Stimulated activated CD4-positive, alpha-beta T cell treated with anti-CD3 and anti-CD28 coated beads, TNF-alpha, amount 100 ng/mL, for 1 hour (primary cell): ENCODE measurements around the gene UBE2I.

ENCODE experiments used
- DNase-seq, 3 donors: peaks; one replicate each; pipeline ENCODE4 v3.0.0-alpha.2; 2020; ENCODE audit warnings: low read depth in 3 of 3, low spot score in 1 of 3

UBE2I gene

DNA sequence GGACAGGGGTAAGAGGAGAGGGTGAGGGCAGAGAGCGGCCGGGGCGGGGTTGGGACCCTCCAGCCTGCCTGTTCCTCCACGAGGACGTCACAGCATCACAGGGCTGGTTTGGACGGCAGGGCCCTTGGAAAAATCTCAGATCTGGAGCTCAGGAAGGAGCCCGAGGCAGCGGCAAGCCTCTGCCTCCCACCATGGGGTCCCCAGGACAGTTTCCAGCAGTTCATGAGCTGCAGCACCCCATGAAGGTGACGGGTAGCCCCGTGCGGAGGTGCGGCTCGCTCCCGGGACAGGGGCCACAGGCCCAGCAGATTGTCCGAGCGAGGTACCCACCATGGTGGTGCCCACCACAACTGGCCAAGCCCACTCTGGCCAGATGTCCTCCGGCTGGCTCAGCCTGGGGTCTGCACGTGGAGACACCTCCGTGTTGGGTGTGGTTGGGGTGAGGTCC lies 32.3 kb upstream of the UBE2I start:
- no peak for DNase-seq

DNA sequence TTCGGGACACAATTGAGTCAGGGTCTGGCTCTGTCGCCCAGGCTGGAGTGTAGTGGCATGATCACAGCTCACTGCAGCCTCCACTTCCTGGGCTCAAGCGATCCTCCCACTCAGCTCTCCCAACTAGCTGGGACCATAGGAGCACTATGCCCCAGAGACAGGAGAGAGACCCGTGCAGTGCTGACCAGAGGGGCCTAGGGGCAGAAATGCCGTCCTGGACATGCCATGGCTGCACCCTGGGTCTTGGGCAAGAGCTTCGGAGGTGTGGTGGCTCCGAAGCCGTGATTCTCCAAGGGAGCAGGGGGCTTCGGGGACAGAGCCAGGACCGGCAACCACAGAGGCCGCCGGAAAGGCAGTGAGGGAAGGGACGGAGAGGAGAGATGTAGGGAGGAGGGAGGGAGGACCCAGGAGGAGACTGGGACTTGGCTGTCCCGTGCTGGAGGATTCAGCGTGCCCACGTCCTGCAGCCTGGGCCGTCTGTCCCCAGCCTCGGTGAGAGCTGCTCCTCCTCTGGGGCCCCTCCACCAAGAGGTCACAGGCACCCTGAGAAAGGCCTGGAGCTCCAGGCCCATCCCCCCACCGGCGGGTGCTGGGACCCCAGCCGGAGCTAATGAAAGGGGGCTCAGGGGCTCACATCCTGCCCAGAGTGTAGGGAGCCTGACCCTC lies 31.7 kb upstream of the UBE2I start:
- DNase-seq, result no peak

DNA sequence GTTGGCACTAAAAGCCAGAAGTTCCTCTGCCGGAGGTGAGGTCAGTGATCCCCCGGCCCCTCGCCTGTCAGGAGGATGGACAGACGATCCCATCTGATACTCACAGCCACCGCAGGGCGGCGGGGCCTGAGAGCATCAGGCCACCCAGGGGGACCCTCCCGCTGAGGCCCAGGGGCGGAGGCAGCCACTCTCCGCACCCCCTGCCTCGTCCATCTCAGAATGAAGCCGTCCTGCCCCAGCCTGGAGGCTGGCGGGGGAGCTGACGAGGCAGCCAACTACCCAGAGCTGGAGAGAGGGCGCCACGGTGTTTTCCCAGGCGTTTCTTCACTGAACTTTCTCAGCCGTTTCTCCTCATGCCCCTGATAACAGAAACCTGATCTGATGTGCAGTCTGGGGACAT lies 31.0 kb upstream of the UBE2I start:
- no peak for DNase-seq

DNA sequence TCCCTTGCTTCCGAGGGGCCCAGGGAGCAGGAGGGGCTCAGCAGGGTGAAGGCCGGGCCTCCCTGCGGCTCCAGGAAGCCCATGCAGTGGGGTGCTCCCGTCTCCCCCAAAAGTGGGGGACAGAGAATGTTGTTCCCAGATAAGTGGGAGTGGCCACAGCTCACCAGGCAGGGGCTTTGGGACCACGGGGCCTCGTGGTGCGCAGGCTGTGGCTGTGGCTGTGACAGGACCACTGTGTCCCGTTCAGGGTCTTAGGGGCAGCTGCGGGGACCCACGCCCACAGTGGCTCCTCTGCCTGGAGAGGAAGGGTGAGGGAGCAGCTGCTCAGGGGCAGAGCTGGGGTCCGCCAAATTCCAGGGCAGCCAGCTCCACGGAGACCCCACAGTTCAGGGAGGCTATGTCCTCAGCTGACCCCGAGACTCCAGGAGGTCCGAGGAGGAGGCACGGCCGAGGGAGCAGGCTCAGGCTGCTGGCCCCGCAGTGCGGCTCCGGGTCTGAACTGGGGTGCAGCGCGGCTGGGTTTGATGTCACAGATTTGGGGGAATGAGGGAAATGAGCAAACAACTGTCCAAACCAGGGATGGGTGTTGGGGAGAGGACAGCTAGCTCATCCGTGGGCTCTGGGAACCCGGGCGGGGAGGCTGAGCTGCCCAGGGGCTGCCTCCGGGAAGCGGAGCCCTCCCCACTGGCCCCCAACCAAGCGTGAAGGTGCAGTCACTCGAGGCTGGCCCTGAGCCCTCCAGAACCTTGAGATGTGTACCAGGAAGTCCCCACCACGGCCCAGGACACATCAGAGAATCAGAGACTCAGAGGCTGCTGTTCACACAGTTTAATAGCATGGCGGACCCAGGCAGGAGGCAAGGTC lies 30.1 kb upstream of the UBE2I start:
- no peak for DNase-seq

DNA sequence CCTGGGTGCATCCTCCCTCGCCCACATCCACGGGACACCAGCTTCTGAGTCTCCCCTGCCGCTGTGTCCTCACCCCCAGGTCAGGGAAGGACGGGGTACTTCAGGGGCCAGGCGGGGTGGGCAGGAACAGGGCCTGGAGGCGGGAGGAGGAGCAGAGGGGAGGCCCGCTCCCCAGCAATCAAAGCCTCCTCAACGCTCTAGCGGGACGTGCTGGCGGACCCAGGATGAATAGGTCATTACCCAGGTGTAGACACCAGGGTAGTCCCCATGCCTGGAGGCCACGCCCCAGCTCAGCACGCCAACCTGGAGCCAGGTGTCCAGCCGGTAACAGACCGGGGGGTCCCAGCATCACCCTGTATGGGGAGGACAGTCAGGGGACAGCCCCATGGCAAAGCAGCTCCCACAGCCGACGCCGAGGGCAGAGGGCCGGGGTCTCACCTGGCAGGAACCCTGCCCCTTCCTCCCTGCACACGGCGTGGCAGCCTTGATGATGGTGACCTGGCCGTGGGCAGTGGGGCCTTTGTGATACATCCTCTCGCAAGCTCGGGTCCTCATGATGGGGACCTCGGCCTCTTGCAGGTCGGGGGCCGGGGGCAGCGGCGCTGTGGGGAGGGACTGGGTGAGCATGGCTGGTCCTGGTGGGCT lies 29.4 kb upstream of the UBE2I start:
- DNase-seq, result no peak

DNA sequence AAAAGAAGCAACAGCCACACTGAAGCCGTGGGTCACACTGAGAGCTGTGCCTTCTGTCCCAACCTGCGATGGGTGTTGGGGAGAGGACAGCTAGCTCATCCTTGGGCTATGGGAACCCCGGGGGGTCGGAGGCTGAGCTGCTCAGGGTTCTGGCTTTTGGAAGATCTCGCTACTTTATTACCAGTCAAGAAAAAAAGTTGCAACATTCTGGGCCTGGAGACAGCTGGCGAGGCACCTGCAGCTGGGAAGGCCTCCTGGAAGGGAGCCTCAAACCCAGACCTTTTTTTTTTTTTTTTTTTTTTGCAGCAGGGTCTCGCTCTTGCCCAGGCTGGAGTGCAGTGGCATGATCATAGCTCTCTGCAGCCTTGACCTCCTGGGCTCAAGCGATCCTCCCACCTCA lies 28.7 kb upstream of the UBE2I start:
- DNase-seq, result no peak

DNA sequence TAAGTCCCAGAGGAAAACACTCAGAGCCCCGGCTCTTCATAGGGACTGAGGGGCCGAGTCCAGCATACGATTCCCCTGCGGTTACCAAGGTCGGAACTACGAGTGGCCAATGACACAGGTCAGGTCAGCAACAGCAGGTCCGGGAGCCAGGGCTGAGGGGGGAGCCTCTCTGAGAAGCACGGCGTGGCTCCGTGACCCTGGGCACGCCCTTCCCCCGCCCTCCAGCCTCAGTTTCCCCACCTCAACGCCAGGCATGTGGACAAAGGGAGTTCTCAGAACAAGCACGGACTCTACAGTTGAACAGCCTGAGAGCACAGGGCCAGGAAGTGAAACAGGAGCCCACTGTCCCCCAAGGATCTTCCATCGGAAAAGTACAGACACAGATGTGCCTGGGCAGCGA lies 27.9 kb upstream of the UBE2I start:
- no peak for DNase-seq

DNA sequence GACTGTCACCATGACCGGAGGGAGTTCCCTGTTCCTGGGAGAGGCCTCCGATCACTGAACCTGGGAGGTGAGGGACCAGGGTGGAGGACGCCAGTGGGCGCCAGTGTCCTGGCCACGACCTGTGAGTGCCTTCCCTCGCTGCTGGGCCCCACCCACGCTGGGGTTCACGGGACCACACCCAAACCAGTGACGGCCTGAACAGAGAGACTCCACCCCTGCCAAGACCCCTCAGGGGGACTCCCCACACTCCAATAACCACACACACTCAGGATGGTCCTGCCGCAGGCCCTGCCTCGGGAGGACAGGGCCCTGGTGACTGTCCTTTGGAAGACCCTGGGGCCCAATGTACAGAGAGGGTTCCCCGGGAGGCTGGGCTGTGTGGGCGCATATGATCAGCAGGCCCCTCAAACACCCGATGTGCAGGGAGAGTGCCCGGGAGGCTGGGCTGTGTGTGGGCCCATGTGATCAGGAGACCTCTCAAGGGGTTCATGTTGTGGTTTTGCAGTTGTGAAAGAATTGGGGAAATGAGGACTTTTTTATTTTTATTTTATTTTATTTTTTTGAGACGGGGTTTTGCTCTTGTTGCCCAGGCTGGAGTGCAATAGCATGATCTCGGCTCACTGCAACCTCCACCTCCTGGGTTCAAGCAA lies 27.0 kb upstream of the UBE2I start:
- DNase-seq, result no peak

DNA sequence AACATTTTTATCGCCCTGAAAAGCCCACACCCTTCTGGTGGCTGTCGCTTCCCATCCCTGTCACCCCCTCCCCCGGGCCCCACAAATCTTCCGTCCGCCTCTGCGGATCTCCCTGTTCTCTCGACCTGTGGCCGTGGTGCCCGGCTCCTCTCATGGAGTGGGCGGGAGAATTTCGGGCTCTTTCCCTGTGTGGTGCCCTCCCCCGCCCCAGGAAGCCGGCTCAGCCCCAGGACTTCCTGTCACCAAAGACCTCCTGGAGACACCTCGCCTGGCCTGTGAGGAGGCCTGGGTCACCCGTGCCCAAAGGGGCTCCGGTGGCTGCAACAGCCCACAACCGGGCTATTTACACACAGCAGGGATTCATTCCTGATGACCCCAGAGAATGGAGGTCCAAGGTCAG lies 26.1 kb upstream of the UBE2I start:
- DNase-seq, result no peak

DNA sequence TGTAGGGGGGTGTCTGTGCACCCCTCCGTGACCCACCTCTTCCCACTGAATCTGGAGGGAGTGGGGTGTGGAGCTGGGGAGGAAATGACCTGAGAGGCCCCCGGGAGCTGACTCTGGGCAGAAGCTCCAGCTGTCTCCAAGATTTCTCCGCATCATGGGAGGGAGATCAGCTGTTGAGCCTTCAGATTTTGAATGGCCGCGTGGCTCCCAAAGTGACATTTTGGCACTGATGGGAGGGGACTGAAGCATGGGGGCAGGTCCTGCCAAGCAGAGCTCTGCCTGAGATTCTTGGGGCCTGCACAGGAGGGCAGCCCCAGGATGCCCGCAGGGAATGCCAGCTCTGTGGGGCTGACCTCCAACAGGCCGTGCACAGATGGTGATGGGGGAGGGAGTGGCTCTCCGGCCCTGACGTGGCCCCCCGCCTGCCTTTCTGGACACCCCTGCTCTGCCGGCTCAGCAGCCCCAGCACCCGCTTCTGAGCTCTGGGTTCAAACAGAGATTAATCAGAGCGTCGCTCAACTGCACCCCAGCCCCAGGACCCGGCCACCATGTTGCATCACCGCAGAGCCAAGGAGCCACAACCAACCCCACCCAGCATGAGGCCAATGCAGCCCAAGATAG lies 25.3 kb upstream of the UBE2I start:
- no peak for DNase-seq

DNA sequence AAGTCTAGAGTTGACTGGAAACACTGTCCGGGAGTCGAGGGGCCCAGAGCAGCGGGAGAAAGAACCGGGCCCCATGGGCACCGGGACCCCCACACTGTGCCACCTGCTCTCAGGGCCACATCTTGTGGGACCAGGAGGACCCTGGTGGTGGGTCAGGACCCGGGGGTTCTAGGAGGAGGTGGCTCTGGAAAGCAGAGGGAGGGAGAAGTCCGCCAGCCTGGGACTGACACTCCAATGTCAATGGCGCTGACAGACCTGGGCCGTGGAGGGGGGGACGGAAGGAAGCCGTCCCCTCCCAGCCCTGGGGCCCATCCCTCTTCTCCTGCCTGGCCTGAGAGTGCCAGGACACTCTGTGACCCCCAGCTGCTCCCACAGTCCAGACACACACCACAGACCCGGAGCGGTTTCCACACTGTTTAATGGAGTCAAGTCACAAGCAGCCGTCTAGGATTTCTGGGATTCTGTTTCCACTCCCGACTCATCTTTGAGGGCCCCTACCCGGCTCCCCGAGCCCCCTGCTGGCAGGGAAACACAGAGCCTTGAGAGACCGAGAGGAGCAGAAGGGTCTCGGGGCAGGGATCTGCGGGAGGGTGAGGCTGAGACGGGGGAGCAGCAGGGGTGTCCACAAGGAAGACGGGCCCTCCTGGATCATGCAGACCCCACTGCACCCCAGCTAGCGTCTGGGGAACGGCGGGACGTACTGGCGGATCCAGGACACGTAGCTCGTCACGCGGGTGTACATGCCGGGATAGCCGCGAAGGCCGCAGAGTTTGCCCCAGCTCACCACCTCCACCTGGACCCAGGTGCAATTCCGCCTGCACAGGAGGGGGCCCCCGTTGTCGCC lies 23.5 kb upstream of the UBE2I start:
- no peak for DNase-seq

DNA sequence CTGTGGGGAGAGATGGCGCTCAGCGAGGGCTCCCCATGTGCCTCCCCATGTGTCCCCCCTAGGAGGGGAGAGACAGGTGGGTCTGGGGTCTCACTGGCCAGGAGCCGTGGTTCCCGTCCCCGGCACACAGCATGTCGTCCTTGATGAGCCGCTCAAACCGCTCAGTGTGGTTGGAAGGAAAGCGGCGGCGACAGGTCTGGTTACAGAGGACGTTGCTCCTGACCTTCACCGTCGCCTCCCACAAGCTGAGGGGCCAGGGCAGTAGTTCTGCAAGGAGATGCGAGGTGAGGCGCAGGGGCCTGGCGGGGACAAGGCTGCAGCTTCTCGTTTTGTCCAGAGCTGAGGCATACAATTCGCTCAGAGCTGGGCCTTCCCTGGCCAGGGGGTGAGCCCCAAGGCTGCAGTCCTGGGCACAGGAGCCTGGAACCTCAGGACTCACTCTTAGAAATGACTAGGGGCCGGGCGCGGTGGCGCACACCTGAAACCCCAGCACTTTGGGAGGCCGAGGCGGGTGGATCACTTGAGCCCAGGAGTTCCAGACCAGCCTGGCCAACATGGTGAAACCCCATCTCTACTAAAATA lies 22.8 kb upstream of the UBE2I start:
- no peak for DNase-seq

DNA sequence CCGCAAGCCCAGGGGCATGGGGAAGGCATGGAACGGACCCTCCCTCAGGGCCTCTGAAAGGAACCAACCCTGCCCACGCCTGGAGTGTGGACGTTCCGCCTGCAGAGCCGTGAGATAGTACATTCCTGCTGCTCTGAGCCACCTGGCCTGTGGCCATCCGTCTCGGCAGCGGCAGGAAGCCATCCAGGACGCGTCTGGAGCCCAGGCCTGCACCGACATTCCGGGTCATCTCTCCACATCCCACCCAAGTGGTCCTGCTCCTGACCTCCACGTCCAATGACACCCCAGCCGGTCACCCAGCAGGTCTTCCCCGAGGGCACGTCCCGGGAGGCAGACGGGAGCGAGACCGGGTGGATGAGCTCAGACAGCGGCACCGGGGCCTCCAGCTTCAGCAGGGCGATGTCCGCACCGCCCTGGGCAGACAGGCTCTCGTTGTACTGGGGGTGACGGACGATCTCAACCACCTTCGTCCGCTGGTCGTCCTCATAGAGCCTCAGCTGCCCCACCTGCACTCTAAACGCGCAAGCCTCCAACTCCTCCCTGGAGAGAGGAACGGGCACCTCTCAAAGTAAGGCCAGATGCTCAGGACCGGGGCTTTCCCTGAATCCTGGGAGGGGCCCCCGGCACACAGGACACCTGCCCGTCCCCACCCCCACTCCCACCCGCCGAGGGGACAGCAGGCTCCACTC lies 21.3 kb upstream of the UBE2I start:
- DNase-seq, result no peak

DNA sequence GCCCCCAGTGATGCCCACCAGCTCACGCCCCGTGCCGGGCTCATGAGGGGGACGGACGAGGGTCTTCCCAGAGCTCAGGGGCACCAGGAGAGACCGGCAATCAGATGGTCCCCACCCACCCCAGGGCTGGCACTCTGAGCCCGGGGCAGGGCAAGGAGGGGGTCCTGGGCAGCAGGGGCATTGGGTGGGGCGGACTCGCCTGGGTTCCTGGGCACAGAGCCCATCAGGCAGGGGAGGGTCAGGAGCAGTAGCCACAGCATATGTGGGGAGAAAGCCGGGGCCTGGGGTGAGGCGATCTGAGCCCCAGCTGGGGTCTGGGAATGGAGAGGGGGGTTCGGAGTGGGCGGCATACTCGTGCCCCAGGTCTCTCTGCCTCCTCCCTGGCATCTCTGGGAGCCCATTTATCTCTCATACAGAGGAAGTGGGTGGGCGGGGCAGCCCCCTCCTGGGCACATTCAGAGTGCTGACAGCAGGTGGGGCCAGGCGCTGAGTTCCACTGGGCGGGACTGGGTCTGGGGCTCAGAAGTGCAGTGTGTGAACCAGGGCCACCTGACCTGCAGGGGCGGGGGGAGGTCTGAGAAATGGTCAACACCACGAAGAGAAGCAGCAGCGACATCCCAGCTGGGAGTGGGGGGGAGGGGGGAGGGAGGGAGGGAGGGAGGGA lies 20.5 kb upstream of the UBE2I start:
- DNase-seq, result no peak

DNA sequence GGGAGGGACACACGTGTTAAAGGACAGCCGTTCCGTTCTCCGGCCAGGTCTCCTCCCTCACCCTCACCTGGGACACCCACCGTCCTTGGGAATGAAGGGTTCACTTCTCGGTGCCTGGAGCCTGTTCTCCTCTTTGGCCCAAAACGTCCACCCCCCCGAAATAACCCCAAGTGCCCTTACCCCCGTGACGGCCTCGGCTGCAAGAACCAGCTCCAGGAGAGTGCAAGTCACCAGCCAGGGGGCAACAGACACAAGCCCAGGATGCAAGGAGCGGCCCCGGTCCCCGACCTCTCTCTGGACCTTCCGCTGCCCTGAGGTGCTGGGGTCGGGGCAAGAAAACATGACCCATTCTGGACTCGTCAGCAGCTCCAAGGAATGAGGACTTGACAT lies 20.0 kb upstream of the UBE2I start:
- no peak for DNase-seq

DNA sequence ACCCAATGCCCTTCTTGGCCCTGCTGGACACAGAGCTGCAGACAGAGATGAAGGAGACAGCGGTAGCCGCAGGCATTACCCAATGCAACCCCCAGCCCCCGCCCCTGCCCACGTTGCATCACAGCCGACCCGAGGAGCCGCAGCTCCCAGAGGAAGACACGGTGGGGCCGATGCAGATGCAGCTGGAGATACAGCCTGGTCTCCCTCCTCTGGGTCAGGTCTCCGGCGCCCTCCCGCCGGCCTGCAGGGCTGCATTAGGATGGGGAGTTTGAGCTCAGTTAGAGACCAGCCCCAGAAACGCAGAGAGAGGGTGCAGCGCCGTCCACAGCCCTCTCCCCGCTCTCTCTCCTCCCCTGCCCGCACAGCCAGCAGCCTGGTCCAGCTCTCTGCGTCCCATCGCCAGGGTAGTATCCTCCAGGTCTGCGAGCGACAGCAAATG lies 19.4 kb upstream of the UBE2I start:
- no peak for DNase-seq

DNA sequence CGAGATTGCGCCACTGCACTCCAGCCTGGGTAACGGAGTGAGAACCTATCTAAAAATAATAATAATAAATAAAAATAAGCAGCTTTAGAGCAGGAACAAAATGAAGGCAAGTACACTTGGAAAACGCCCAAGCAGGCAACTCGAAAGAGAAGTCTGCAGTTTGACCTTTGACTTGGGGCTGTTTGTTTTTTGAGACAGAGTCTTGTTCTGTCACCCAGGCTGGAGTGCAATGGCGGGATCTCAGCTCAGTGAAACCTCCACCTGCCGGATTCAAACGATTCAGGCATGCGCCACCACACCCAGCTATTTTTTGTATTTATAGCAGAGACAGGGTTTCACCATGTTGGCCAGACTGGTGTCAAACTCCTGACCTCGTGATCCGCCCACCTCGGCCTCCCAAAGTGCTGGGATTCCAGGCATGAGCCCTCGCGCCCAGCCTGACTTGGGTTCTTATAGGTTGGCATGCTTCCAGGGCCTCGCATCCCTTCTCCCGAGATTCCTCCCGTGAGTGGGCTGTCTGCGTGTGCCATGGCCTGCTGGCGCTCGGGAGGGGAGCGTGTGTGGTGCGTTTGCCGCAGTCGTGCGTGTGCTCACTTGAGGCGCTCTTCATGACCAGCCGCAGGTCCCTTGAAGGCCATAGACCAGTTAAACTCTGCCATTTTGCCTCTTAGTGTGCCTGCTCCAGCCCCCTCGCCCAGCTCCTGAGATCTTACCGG lies 18.4 kb upstream of the UBE2I start:
- no peak for DNase-seq

DNA sequence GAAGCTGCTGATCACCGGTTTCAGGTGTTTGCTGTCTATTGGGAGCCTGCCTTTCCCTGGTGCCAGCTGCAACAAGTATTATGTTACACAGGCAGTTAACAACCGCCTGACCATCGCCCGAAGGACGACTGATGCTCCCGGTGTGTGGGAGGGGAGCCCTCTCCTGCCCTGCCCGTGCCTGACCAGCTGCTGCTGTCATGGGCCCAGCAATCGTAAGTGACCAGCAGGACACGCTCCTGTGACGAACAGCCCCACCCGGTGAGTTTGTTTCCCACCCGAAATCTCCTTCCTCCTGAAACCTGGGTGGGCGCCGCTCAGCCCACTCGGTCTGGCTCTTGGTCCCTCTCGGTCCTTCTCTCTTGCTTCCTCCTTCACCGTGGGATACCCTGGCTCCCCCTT lies 17.9 kb upstream of the UBE2I start:
- no peak for DNase-seq
